ENCODE measurements around the gene P2RY11.

P2RY11 gene

GRCh38 chr19:10141973-10142372 is 30.5 kb downstream of the P2RY11 start:
- no peak for DNase-seq

GRCh38 chr19:10142701-10143375 is 31.3 kb downstream of the P2RY11 start:
- DNase-seq: no peak

- DNase-seq: no peak
These were observed 32.2 kb downstream of the P2RY11 start for GRCh38 chr19:10143681-10144080.

GRCh38 chr19:10144361-10144760 is 32.9 kb downstream of the P2RY11 start:
- no peak for DNase-seq

GRCh38 chr19:10145031-10145430 is 33.5 kb downstream of the P2RY11 start:
- no peak for DNase-seq

- DNase-seq: no peak
These were observed 34.6 kb downstream of the P2RY11 start for GRCh38 chr19:10146142-10146541.

- no peak for DNase-seq
These were observed 37.9 kb downstream of the P2RY11 start for GRCh38 chr19:10149427-10149826.

GRCh38 chr19:10151521-10151920 is 40.0 kb downstream of the P2RY11 start:
- no peak for DNase-seq

- DNase-seq: no peak
These were observed 40.6 kb downstream of the P2RY11 start for GRCh38 chr19:10152100-10152499.

GRCh38 chr19:10155839-10156238 is 44.3 kb downstream of the P2RY11 start:
- DNase-seq: no peak

GRCh38 chr19:10158071-10158470 is 46.6 kb downstream of the P2RY11 start:
- no peak for DNase-seq

- DNase-seq: no peak
These were observed 47.0 kb downstream of the P2RY11 start for GRCh38 chr19:10158485-10158884.

GRCh38 chr19:10159610-10160009 is 48.1 kb downstream of the P2RY11 start:
- no peak for DNase-seq

GRCh38 chr19:10163536-10163935 is 52.0 kb downstream of the P2RY11 start:
- DNase-seq: no peak

Data from stimulated activated CD4-positive, alpha-beta T cell treated with anti-CD3 and anti-CD28 coated beads, Interleukin-2, amount 100 ng/mL, for 48 hours (primary cell).